Left colon (tissue), 2 donors: ENCODE measurements around the gene SRRM1. TPM values are rescaled to one million over a fixed set of nuclear protein-coding genes. Genes with fewer than 3 reads are reported as not detected.
"Not testable (repeated sequence)": the region's sequence is repeated elsewhere in the genome, so short reads cannot be mapped to it uniquely, and the experiment has no call there.

Experiments used
- ATAC-seq: fragments of 200-7000 bp; cut with Tn5 transposase; one replicate; pipeline ENCODE4 v1.9.1; 2020; ENCODE audit warnings: mild to moderate bottlenecking, moderate library complexity
- DNase-seq, 2 donors: peaks; one replicate each; pipeline ENCODE4 v3.0.0-alpha.2; 2020
- intact Hi-C, 2 donors: fragments of 100-400 bp; cut with DNase I in 1 of 2; cut with micrococcal nuclease in 1 of 2; formaldehyde crosslinking; loops; one replicate each; pipeline versions ENCODE4 v1.11.2 to v1.14.0; 2022; cut with DNase I, micrococcal nuclease
- total RNA-seq, 2 donors: library from RNA; stranded (reverse); fragmentation: NEBNext Ultra II Directional; extraction: Animal tissue kit (Norgen Biotek cat#: 25700); gene quantifications; one replicate each; pipeline ENCODE4 v1.2.1, GENCODE V29; 2021
- donor health status: DM: no; HTN: no; CAD: no.
- donor health status: DM: yes; HTN: yes; CAD: no.

SRRM1 gene
- total RNA-seq, 2 donors from 2014 or later, result 106 to 115 TPM

GRCh38 chr1:24640288-24640687, 2.8 kb upstream of the SRRM1 start:
- no peak for ATAC-seq
- intact Hi-C loops, result no loop called here
- DNase-seq, result peak; percentile 28 to 38

DNA sequence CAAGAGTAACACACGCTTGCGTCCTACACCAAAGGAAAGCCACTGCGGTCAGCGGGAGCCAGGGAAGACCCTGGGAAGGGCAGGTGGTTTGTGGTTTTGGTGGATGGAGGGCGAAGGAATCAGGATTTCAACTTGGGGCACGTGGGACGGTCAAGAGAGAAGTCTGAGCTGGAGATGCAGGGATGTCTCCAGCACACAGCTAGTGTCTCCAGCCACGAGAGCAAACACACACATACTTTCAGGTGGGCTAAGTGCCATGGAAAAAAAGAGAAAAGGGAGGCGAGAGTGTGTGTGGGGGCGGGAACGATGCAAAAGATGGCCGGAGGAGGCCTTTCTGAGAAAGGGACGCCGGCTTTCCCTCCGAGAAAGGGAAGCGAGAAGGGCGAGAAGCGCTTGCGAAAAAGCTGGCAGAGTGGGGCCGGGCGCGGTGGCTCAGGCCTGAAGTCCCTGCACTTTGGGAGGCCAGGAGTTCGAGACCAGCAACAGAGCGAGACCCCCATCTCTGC, 1.4 kb upstream of the SRRM1 start:
- no peak for ATAC-seq
- peak; percentile 48 to 55 for DNase-seq
- intact Hi-C loops, result no loop called here

DNA sequence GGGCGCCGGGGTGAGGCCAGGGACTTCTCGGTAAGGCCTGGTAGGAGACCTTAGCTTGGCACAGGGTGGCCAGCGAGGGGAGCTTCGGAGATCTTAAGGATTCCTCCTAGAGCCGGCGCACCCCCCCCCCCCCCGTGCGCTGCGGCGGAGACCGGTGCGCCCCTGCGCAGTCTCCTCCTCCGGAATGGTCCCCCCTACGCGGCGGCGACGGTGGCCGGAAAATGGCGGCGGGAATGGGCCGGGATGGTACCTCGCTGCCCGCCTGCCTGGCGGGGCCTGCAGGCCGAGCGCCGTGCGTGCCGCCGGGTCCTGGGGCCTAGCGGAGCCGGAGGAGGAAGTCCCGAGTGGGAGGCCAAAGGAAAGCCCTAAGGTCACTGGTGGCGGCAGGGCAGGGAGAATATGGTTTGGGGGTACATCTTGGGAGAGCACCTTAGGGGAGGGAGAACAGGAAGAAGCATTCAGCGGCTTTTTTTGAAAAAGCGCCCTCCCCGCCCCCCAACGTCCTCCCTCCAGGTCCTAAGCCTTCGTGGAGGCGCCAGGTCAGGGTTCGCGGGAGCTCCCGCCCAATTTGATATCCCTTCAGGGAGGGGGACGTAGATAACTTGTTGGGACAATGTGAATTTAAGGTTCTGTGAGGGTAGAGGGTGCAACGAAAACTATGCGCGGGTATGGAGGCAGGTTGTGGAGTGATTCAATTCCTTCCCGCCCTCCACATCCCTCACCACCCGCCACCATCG, 429 bp downstream of the SRRM1 start:
- ATAC-seq (peak; percentile 27), DNase-seq (peak; percentile 48 to 59)
- intact Hi-C loops, result no loop called here

DNA sequence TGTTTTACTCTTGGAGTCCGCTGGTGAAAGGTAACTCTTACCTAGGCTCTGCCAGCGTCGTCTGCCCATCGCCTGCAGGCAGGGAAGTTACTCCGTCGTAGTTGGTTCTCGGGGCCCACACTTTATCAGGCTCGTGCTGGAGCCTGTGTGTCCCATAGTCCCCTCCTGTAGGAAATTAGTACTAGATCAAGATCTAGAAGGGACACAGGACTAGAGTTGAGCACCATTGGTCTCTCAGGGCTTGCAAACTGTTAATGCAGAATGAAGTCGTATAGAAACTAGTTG, 940 bp downstream of the SRRM1 start:
- intact Hi-C loops, result no loop called here
- ATAC-seq (no peak), DNase-seq (peak in 1 of 2 donors; percentile 34)

DNA sequence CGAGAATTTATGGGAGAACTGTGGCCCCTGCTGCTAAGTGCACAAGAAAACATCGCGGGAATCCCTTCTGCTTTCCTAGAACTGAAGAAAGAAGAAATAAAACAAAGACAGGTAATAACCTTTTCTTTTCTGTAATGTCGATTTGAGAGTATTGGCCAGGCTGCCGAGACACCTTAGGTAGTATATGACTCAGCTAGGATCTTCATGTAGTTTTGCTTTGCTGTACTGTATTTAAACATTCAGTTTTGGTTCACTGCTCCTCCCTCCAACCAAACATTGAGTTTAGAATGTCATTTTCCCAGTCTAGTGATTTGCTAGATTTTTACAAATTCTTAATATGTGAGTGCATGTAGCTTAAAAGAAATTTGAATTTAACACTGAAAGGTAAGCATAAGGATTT, 5.8 kb downstream of the SRRM1 start:
- intact Hi-C loops, result no loop called here
- no peak for ATAC-seq

GRCh38 chr1:24652382-24652781, 9.3 kb downstream of the SRRM1 start:
- intact Hi-C loops, result loop anchor here in 1 of 2 donors (5.0 kb wide), 1 partner anchor 570 kb away; no protein-coding TSS in a partner anchor
- ATAC-seq (no peak), DNase-seq (no peak)

More for the DNA sequence above, 5.8 kb downstream of the SRRM1 start:
- no peak for DNase-seq

DNA sequence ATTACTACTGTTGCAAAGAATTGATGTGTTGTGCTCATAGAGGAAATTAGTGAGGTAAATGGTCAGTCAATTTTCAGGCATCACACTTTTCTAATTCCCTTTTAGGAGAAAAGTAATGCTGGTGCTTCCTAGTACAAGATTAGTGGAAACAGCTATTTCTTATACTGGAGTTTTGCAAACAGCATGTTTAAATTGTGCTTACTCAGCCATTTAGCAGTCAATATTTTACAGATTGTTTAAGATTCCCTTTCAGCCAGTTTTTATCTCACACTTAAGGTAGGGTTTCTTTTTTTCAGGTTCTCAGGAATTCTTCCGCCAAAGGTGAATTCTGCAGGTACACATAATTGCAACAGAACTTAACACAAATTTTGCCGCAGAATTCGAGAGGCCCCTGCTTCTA, 10.9 kb downstream of the SRRM1 start:
- ATAC-seq (no peak), DNase-seq (no peak)
- intact Hi-C loops, result loop anchor here in 1 of 2 donors (5.0 kb wide), 1 partner anchor 568 kb away; no protein-coding TSS in a partner anchor

- DNase-seq, result no peak
- intact Hi-C loops, result no loop called here
- no peak for ATAC-seq
These were observed 12.9 kb downstream of the SRRM1 start for GRCh38 chr1:24656046-24656445.

DNA sequence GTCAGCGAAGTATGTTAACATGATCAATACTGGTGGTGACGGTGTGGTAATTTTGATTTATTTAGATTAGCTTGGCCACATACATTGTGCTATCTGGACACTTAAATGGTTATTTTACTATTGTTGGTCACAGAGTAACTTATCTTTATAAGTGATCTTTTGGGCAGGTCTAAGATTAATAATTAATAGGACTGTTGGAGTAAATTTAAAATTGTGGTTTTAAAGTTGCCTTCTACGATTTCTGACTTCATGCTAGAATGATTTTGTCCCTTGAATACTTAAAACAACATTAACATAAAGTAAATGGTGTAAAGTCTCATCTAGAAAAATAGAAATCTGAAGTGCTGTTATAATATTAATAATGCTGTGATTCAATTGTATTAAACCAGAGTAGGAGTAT, 14.7 kb downstream of the SRRM1 start:
- ATAC-seq (no peak), DNase-seq (no peak)
- intact Hi-C loops, result no loop called here

GRCh38 chr1:24659166-24659904, 16.2 kb downstream of the SRRM1 start:
- ATAC-seq (no peak), DNase-seq (no peak)
- intact Hi-C loops, result no loop called here

DNA sequence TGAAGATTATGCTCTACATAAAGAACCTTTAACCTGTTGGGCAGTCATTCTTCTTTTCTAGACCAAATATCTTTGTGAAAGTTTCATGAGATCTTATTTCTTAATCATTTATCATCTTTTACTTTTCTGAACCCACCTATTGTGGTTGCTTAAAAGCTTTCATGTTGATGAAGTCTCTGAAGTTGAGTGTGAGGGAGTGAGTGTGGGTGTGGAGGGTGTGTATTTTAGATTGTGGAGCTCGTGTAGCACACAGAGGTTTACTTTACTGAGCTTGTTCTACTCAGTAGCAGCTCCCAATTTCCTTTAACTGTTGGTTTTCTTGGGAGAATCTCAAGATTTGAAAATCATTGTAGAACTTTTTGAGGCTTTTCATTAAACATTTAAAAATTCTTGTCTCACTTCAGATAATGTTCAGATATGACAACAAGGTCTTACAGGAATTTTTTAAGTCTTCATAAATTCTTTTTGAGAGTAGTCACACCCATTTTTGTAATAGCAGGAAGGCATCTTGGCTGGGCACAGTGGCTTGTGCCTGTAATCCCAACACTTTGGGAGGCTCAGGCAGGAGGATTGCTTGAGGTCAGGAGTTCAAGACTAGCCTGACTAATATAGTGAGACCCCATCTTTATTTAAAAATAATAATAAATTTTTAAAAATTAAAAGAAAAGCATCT, 17.0 kb downstream of the SRRM1 start:
- DNase-seq (no peak), ATAC-seq (no peak)
- intact Hi-C loops, result no loop called here

GRCh38 chr1:24664507-24665033, 21.5 kb downstream of the SRRM1 start:
- DNase-seq, result no peak
- ATAC-seq, result no peak

DNA sequence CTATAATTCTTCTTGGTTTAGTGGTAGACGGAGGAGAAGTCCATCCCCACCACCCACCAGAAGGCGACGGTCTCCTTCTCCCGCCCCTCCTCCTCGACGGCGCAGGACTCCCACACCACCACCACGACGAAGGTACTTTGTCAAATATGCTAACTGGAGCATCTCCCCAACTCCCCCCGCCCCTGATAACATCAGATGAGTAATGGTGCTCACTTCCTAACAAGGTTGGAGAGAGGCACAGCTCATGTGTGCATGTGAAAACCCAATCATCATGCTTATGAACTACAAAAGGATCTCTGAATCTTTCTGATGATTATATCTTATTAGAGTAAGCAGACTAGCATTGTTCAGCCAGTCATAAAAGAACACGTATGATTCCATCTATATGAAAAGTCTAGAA, 23.7 kb downstream of the SRRM1 start:
- DNase-seq, result no peak
- ATAC-seq, result no peak
- intact Hi-C loops, result no loop called here

More at GRCh38 chr1:24664507-24665033, 21.5 kb downstream of the SRRM1 start:
- intact Hi-C loops, result no loop called here

- not testable (repeated sequence) for DNase-seq
These were observed 28.3 kb downstream of the SRRM1 start for GRCh38 chr1:24671372-24671771.

DNA sequence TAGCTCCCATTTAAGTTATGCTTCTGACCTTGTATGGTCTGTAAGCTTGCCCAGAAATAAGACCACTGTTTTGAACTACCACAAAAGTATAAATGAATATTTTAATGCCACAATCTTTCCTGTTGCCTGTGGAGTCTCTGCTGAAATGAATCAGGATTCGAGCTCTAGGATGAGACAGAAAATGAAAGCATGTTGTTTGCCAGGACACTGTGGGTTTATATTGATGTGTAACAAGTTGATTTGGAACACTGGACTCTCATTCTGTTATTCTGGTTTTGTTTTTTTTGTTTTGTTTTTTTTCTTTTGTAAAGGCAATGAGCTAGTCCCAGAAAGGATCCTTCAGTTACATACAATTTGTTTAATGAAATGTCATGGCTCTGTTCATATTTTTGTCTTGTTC, 29.6 kb downstream of the SRRM1 start:
- ATAC-seq, DNase-seq, intact Hi-C loops: not testable (repeated sequence)

More at GRCh38 chr1:24671372-24671771, 28.3 kb downstream of the SRRM1 start:
- ATAC-seq, intact Hi-C loops: not testable (repeated sequence)

DNA sequence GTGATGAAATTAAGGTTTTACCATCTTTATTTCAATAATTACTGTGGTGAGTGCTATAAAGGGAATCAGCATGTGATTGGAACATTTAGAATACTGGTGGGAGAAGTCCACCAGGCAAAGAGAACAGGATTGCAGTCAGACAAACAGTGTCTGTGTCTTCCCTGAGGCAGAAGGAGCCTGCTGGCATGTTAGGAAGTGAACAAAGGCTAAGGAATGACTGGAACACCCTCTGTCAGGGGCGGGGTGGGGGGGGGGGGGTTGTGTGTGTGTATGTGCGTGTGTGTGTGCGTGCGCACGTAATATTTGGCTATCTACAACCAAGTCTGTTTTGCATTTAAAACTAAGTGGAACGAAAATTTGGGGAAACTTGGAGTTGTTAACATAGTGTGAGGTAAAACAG, 30.2 kb downstream of the SRRM1 start:
- ATAC-seq (no peak), DNase-seq (no peak)
- intact Hi-C loops, result no loop called here

- ATAC-seq, intact Hi-C loops: not testable (repeated sequence)
These were observed 35.3 kb downstream of the SRRM1 start for GRCh38 chr1:24678421-24678820.

GRCh38 chr1:24679725-24680124, 36.6 kb downstream of the SRRM1 start:
- intact Hi-C loops, result no loop called here
- ATAC-seq (no peak), DNase-seq (no peak)

More at GRCh38 chr1:24678421-24678820, 35.3 kb downstream of the SRRM1 start:
- not testable (repeated sequence) for DNase-seq

- ATAC-seq (no peak), DNase-seq (no peak)
- intact Hi-C loops, result no loop called here
These were observed 40.6 kb downstream of the SRRM1 start for GRCh38 chr1:24683713-24684162.
